ENCODE data around the gene ARHGAP22.

The ARHGAP22 gene

GRCh38 chr10:48541144-48541795 lies 63.6 kb downstream of the ARHGAP22 start:
- no peak for TF ChIP-seq POU2F2 (IDR thresholded peaks at IDR 0.05; ENCODE audit: low read depth, low read length)
- no peak for TF ChIP-seq POLR2A (IDR thresholded peaks at IDR 0.05; ENCODE audit: low read depth, low read length)
- TF ChIP-seq POLR2AphosphoS5 (IDR thresholded peaks at IDR 0.05; ENCODE audit: low read depth, low read length): no peak
- no peak for TF ChIP-seq SPI1 (IDR thresholded peaks at IDR 0.05; ENCODE audit: low read depth, low read length)
- TF ChIP-seq TAF1 (IDR thresholded peaks at IDR 0.05; ENCODE audit: low read depth, low read length): no peak
- no peak for TF ChIP-seq PAX5 (IDR thresholded peaks at IDR 0.05; ENCODE audit: insufficient read depth, low read length, severe bottlenecking)
- DNase-seq (ENCODE audit: insufficient read length, low spot score): no peak
- FAIRE-seq: no peak

GRCh38 chr10:48538611-48539010 lies 66.3 kb downstream of the ARHGAP22 start:
- TF ChIP-seq PAX5 (IDR thresholded peaks at IDR 0.05; ENCODE audit: insufficient read depth, low read length, severe bottlenecking): no peak
- no peak for TF ChIP-seq POLR2AphosphoS5 (IDR thresholded peaks at IDR 0.05; ENCODE audit: low read depth, low read length)
- TF ChIP-seq SPI1 (IDR thresholded peaks at IDR 0.05; ENCODE audit: low read depth, low read length): no peak
- FAIRE-seq: no peak
- no peak for DNase-seq (ENCODE audit: insufficient read length, low spot score)

GRCh38 chr10:48536916-48537890 lies 67.7 kb downstream of the ARHGAP22 start:
- TF ChIP-seq POU2F2 (IDR thresholded peaks at IDR 0.05; ENCODE audit: low read depth, low read length) (no peak), SPI1 (IDR thresholded peaks at IDR 0.05; ENCODE audit: low read depth, low read length) (no peak), POLR2A (IDR thresholded peaks at IDR 0.05; ENCODE audit: low read depth, low read length) (no peak)

GRCh38 chr10:48536156-48536500 lies 68.7 kb downstream of the ARHGAP22 start:
- DNase-seq (ENCODE audit: insufficient read length, low spot score): no peak
- TF ChIP-seq PAX5 (IDR thresholded peaks at IDR 0.05; ENCODE audit: insufficient read depth, low read length, severe bottlenecking) (no peak), POLR2AphosphoS5 (IDR thresholded peaks at IDR 0.05; ENCODE audit: low read depth, low read length) (no peak)
- FAIRE-seq: no peak

More at GRCh38 chr10:48536916-48537890, 67.7 kb downstream of the ARHGAP22 start:
- DNase-seq (ENCODE audit: insufficient read length, low spot score): no peak
- no peak for FAIRE-seq

DNA sequence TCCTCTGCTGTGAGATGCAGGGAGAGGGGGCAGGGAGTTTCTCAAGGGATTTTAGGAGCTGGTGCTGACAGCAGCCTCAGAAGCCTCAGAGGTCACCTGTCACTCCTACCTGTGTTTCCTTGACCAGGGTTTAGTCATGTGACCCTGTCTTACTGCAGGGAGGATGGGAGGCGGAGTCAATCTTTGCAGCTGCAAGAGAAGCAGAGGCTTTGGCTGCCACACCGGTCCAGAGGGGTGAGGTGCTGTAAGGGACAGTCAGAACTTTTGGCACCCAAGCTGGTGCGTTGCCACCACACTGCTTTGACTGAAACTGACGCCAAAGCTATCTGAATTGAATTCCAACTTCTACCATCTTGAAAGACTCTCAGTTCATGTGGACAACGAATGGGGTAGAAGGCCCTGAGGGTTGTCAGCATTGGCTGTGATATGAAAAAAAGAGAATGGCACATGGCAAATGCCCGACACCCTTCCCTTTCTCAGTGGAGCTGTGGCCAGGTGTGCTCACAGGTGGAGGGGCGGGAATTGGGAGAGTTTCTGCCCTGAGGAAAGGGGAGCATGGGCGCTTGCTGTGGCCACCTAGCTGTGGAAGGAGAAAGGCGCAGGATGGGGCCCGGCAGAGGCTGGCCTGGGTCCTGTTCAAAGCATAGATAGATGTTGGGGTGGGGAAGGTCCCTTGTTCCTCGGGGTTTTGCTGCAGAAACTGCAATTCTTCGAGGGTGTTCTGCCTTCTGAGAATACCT lies 69.3 kb downstream of the ARHGAP22 start:
- DNase-seq (ENCODE audit: insufficient read length, low spot score): no peak
- FAIRE-seq: no peak
- no peak for TF ChIP-seq TAF1 (IDR thresholded peaks at IDR 0.05; ENCODE audit: low read depth, low read length)
- no peak for TF ChIP-seq SPI1 (IDR thresholded peaks at IDR 0.05; ENCODE audit: low read depth, low read length)
- no peak for TF ChIP-seq PAX5 (IDR thresholded peaks at IDR 0.05; ENCODE audit: insufficient read depth, low read length, severe bottlenecking)
- TF ChIP-seq POU2F2 (IDR thresholded peaks at IDR 0.05; ENCODE audit: low read depth, low read length): no peak
- TF ChIP-seq POLR2A (IDR thresholded peaks at IDR 0.05; ENCODE audit: low read depth, low read length): no peak
- no peak for TF ChIP-seq POLR2AphosphoS5 (IDR thresholded peaks at IDR 0.05; ENCODE audit: low read depth, low read length)

GRCh38 chr10:48533951-48534720 lies 70.7 kb downstream of the ARHGAP22 start:
- no peak for FAIRE-seq
- no peak for DNase-seq (ENCODE audit: insufficient read length, low spot score)
- no peak for TF ChIP-seq PAX5 (IDR thresholded peaks at IDR 0.05; ENCODE audit: insufficient read depth, low read length, severe bottlenecking)
- no peak for TF ChIP-seq POLR2AphosphoS5 (IDR thresholded peaks at IDR 0.05; ENCODE audit: low read depth, low read length)
- no peak for TF ChIP-seq TAF1 (IDR thresholded peaks at IDR 0.05; ENCODE audit: low read depth, low read length)
- no peak for TF ChIP-seq POU2F2 (IDR thresholded peaks at IDR 0.05; ENCODE audit: low read depth, low read length)
- TF ChIP-seq POLR2A (IDR thresholded peaks at IDR 0.05; ENCODE audit: low read depth, low read length): no peak
- no peak for TF ChIP-seq SPI1 (IDR thresholded peaks at IDR 0.05; ENCODE audit: low read depth, low read length)

DNA sequence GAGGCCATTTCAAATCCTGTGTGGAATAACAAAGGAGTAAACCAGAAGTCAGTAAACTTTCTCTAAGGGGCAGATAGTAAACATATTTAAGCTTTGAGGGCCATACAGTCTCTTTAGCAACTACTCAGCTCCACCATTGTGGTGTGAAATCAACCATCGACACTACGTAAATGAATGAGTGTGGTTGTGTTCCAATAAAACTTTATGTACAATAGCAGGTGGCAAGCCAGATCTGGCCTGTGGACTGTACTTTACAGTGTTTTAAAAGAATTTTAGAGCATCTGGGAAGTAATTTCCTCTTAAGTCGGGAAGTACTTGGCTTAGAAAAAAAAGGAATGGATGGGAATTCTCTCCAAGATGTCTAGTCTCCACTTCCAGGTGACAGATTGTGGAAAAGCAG lies 71.3 kb downstream of the ARHGAP22 start:
- TF ChIP-seq TAF1 (IDR thresholded peaks at IDR 0.05; ENCODE audit: low read depth, low read length): no peak
- no peak for TF ChIP-seq POLR2A (IDR thresholded peaks at IDR 0.05; ENCODE audit: low read depth, low read length)
- TF ChIP-seq POLR2AphosphoS5 (IDR thresholded peaks at IDR 0.05; ENCODE audit: low read depth, low read length): no peak
- TF ChIP-seq PAX5 (IDR thresholded peaks at IDR 0.05; ENCODE audit: insufficient read depth, low read length, severe bottlenecking): no peak
- no peak for TF ChIP-seq SPI1 (IDR thresholded peaks at IDR 0.05; ENCODE audit: low read depth, low read length)
- no peak for TF ChIP-seq POU2F2 (IDR thresholded peaks at IDR 0.05; ENCODE audit: low read depth, low read length)
- FAIRE-seq: no peak
- no peak for DNase-seq (ENCODE audit: insufficient read length, low spot score)

- TF ChIP-seq SPI1 (IDR thresholded peaks at IDR 0.05; ENCODE audit: low read depth, low read length) (no peak), PAX5 (IDR thresholded peaks at IDR 0.05; ENCODE audit: insufficient read depth, low read length, severe bottlenecking) (no peak), POLR2AphosphoS5 (IDR thresholded peaks at IDR 0.05; ENCODE audit: low read depth, low read length) (no peak), POLR2A (IDR thresholded peaks at IDR 0.05; ENCODE audit: low read depth, low read length) (no peak), TAF1 (IDR thresholded peaks at IDR 0.05; ENCODE audit: low read depth, low read length) (no peak), POU2F2 (IDR thresholded peaks at IDR 0.05; ENCODE audit: low read depth, low read length) (no peak)
- FAIRE-seq (no peak), DNase-seq (ENCODE audit: insufficient read length, low spot score) (no peak)
These were observed 73.4 kb downstream of the ARHGAP22 start for GRCh38 chr10:48531486-48531885.

GRCh38 chr10:48529331-48529730 lies 75.5 kb downstream of the ARHGAP22 start:
- no peak for FAIRE-seq
- DNase-seq (ENCODE audit: insufficient read length, low spot score): no peak
- TF ChIP-seq SPI1 (IDR thresholded peaks at IDR 0.05; ENCODE audit: low read depth, low read length) (no peak), POLR2A (IDR thresholded peaks at IDR 0.05; ENCODE audit: low read depth, low read length) (no peak), POLR2AphosphoS5 (IDR thresholded peaks at IDR 0.05; ENCODE audit: low read depth, low read length) (no peak), POU2F2 (IDR thresholded peaks at IDR 0.05; ENCODE audit: low read depth, low read length) (no peak)
